Left forelimb (tissue), 1 donor: Measurements from ENCODE around the gene PHACTR1.

Experiments used
- DNase-seq: peaks from one replicate; pipeline ENCODE4 v3.0.0-alpha.2; 2018; ENCODE audit warnings: low spot score

The PHACTR1 gene

DNA sequence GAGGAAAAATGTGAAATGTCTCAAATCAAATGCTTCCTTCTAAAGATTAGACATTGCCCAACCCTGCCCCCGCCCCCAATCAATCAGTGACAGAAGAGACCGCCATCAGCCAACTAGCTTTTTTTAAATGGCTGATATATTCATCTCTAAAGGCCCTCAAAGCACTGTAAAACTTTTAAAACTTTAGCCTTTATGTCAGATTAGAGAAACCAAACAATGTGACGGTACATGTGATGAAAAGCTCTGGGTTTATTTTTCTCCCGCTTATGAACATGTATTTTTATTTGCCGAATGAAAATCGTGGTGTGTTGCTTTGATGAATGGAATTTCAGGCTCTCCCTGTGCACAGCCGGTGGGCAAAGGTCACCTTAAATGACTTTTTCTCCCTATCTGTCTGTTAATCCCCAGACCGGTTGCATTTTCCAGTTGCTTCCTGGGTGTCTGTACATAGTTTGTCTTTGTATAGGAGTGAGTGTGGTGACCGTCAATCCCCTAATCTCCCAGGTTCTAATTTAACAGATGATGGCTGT lies 573.3 kb downstream of the PHACTR1 start:
- no peak for DNase-seq

- no peak for DNase-seq
Observed at GRCh38 chr6:13290335-13290734, 573.8 kb downstream of the PHACTR1 start.

DNA sequence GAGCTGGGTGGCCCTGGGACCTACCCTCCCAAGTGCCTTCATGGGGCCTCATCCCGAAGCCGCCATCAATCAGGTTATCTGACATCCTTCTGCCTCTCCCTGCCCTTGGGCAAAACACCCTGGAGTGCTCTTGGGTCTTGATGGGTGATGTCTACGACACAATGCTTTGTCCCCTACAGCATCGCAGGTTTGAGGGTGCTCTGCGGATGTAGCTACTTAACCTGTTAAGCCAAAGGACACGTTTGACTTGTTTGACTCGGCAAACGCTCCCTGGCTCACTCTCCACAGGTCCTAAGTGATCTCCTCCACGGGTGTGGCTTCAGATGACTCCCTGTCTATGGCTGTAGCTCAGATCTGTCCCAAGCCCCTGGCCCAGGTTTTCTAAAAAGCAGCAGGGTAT lies 576.2 kb downstream of the PHACTR1 start:
- DNase-seq: no peak

- no peak for DNase-seq
Observed at GRCh38 chr6:13294499-13295069, 578.0 kb downstream of the PHACTR1 start.

- DNase-seq: no peak
Observed at GRCh38 chr6:13295576-13295975, 579.0 kb downstream of the PHACTR1 start.

DNA sequence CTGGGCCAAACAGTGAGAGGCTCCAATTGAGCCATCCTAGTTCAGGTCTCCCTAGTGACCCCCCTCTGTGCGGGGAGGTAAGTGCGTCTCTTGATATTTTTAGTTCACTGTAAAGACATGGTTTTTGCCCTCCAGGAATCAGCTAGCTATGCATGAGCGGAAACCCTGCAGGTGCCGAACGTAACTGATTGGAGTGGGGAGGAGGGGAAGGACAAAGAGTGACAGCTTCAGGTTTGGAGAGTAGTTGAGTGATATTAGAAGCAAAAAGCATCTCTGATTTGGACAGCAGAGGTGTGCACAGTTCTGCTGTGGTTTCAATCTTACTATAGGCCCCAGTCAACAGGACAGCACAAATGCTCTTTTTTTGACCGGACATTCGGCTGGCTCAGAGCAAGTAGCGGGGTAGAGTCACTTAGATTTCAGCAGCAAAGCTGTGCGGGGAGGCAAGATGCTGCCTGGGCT lies 580.0 kb downstream of the PHACTR1 start:
- no peak for DNase-seq

- DNase-seq: no peak
Observed at GRCh38 chr6:13297391-13297790, 580.8 kb downstream of the PHACTR1 start.

GRCh38 chr6:13298446-13298845 lies 581.9 kb downstream of the PHACTR1 start:
- no peak for DNase-seq

DNA sequence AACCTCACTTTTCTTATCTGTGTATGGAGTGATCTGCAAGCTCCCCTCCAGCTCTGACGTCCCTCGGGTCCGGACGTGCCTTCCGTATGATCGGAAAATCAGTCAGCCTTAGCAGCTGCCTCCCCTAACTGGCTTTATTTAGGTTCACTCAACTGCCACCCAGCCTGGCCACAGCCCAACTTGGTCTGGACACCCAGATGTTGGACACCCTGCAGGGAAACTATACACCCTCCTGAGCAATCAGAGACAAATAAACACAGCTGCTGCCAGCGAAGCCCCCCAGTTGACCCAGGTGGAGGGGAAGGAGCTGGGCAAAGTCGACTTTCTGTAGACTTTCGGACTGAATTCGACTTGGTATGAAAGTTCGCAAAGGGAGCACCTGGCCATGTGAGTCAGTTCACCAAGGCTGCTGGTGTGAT lies 582.8 kb downstream of the PHACTR1 start:
- no peak for DNase-seq

- no peak for DNase-seq
Observed at GRCh38 chr6:13299918-13300317, 583.4 kb downstream of the PHACTR1 start.

DNA sequence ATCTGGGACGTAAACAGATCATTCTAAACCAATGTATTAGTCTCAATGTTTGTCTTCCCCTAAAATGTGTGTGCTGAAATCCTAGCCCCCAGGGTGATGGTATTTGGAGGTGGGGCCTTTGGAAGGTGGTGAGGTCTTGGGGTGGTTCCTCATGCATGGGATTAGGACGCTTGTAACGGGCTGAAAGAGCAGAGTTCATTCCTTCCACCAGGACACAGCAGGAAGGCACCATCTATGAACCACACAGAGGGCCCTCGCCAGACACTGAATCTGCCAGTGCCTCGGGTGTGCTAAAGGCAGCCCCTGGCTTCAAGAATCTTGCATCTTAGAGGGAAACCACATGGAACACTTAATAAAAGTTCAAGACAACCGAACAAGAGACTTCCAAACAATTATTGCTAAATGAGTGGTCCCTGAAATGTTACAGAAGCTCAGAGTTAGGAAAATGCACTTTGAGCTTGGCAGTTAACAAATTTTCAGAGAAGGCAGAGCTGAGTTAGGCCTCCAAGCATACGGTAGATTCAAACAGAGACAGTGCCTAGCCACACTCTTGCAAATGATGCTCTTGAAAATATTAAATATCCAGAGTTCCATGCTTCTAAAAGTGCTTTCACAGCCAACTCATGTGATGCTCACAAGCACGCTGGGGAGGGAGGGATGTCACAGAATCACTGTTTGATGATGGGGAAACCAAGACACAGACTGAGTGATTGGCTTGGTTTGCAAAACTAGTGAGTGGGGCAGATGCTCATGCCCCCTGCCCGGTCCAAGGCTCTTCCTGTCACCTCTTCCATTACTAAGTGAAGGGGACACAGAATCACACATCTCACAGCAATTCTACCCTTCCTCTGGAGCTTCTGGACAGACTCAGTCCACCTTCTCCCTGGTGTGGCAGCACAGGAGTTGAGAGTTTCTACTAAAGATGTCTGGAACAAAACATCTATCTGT lies 584.4 kb downstream of the PHACTR1 start:
- no peak for DNase-seq

- DNase-seq: no peak
Observed at GRCh38 chr6:13302291-13302690, 585.7 kb downstream of the PHACTR1 start.

DNA sequence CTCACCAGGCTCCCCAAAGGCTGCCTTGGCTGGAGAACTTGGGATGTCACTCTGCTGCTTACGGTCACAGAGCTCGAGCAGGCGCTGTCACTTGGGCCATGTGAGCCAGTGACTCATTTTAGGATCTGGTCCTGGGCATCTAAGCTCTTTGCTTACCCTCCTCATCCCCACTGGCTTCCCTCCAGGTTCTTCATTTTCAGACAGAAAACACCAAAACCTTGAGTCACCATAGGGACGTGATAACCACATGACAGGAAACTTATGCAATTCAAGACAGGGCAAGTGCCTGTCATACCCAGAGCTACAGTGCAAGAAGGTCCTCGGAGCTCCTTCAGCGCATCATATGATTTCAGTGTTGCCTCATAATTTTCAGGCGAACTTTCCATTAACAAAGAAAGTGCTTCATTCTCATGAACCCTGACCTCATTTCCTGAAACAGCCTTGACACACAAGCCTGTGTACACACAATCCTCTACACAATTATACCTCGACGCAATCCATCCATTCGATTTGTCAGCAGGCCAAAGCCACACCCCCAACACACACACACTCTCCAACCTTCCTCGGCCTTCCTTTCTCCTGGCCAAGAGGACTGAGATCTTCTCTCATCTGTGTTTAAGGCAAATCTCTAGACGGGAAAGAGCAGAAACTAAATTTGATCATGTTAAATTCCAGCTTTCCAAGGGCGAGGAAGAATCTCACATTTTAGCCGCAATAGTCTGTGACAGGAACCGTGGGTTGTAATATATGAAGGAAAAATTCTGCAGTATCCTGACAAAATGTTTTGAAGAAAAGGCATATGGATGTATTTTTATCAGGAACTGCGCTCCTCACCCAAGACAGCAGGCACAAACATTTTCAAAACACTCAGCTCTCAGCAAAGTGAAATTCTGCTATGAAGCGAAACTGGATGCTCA lies 586.4 kb downstream of the PHACTR1 start:
- DNase-seq: no peak

DNA sequence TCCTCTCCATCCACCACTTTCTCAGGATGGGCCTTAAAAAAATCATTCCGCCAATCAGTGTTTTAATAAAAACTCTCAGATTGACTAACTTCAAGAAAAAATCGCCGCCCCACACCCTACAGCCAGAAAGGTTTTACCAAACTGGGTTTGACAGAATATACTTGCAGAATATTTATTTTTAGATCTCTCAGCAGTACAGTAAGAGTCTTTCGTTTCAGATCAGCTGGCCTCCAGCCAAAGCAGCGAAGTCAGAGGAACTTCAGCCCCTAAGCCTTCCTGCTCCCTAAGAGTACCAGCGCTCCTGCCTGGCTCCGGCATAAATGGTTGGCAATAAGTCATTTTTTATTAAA lies 587.1 kb downstream of the PHACTR1 start:
- DNase-seq: no peak

DNA sequence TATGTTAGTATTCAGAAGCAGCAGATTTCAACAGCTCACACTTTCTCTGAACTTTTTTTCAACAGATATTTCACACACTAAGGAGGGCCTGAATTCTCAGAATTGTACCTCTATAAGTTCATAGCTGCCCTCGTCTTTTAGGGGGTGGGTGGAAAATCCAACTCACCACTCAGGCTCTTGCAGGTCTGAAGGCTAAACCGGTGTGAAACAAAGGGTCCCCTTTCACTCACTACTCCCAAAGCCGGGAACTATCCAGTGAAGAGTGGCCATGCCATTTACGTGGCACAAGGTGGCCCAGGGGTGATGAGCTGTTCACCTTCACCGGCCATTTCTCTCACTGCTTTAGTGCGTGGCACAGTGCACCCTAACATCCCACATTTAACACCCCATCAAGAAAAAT lies 587.5 kb downstream of the PHACTR1 start:
- no peak for DNase-seq

DNA sequence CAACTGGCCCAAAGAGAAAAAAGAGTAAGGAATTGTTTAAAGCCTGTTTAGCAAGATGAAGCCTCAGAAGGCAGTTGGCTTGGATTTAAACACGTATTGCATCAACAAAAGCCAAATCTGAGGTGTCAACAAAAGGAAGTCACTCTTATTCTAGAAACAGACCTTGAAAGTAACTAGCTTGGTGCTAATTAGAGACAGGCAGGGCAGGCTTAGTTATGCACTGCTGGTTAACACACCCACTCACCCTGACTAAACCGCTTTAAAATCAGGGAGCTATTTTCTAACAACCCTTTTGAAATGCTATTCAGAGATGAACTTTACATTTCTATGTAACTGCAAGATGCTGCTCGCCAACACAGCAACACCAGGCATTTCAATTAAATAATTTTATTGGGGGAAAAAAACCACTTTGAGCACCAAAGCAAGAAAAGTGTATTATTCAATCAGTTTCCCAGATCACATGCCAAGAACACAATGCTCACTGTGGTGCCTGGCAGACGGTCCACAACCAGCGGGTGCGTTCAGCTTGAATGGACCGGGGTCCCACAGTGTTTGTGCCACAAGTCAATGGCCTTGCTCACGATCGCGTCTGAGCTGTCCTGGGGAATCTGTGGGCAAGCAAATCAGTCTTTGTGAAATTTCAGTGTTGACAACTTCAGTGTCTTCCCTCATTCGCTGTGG lies 588.2 kb downstream of the PHACTR1 start:
- DNase-seq: no peak

DNA sequence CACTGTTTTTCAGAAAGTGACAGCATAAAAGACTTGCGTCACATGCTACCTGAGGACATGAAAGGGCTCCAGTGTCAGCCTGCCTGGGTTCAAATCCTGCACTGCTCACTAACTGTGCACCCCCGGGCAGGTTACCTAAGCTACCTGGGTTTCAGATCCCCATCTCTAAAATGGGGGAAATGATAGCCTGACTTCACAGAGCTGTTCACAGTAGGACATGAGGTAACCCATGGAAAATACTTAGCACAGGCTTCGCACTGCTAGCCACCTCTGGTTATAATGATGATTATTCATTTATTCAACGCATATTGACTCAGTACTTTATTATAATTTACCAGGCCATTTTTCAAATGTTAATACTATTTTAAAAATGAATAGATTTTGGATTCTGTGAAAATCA lies 588.7 kb downstream of the PHACTR1 start:
- no peak for DNase-seq

DNA sequence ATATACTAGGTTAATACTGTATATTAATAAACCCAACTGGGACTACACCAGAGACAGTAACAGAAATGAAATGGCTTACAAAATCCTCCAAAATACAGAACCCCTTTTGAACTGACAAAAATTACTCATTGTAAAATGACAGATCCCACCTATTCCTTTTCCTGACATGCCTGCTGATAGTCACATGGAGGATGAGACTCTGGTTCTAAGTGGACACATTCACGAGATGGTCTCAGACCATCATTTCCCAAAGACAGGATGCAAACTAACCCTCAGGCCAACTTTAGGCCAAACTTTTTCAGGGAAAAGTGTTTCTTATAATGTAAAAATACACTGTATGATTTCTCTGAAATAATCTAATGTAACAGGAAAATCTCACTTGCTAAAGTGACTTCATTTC lies 589.2 kb downstream of the PHACTR1 start:
- DNase-seq: no peak

GRCh38 chr6:13307508-13307995 lies 591.0 kb downstream of the PHACTR1 start:
- no peak for DNase-seq

- DNase-seq: no peak
Observed at GRCh38 chr6:13308332-13308731, 591.8 kb downstream of the PHACTR1 start.

- no peak for DNase-seq
Observed at GRCh38 chr6:13311155-13311554, 594.6 kb downstream of the PHACTR1 start.
